Measurements from ENCODE around the gene JPH2. TPM values are rescaled to one million over a fixed set of nuclear protein-coding genes. Genes with fewer than 3 reads are reported as not detected.

JPH2 gene
- total RNA-seq, 1 donor from 2014 or later: 18.5 TPM

- peaks cover 5% of the 10 kb centered on the region for H3K4me1 Mint-ChIP-seq (ENCODE audit: low read depth, unreplicated experiment)
- H3K4me1 ChIP-seq (ENCODE audit: insufficient read depth, low read length): peaks cover 6% of the 10 kb centered on the region
- no peak overlapping the region for H3K4me2 ChIP-seq (ENCODE audit: low read length)
- H3K27me3 ChIP-seq (ENCODE audit: insufficient read depth, low read length): no peaks in the 10 kb centered on the region
- no peaks in the 10 kb centered on the region for H4K20me1 ChIP-seq (ENCODE audit: insufficient read depth, low read length)
- no peak overlapping the region for H3K27ac ChIP-seq (ENCODE audit: low read depth, low read length)
- peaks cover 33% of the 10 kb centered on the region for H3K27me3 Mint-ChIP-seq (ENCODE audit: low read depth, unreplicated experiment)
- H3K36me3 Mint-ChIP-seq (ENCODE audit: low read depth, unreplicated experiment): no peaks in the 10 kb centered on the region
- H3K27ac Mint-ChIP-seq (ENCODE audit: unreplicated experiment): no peak overlapping the region
- H3K9me3 Mint-ChIP-seq (ENCODE audit: unreplicated experiment): no peaks in the 10 kb centered on the region
- H3K79me2 ChIP-seq (ENCODE audit: insufficient read depth, low read length): no peaks in the 10 kb centered on the region
- no peak overlapping the region for H3K4me3 Mint-ChIP-seq (ENCODE audit: unreplicated experiment)
- TF ChIP-seq CTCF (IDR thresholded peaks at IDR 0.05; ENCODE audit: insufficient read depth, low read depth, low read length) (no peak), EZH2 (IDR thresholded peaks at IDR 0.05; ENCODE audit: insufficient read depth, low read length) (no peak)
- DNase-seq (ENCODE audit: low read depth) (no peak), FAIRE-seq (no peak)
- H2AFZ ChIP-seq (ENCODE audit: low read depth, low read length): no peak overlapping the region
- no peaks in the 10 kb centered on the region for H3K9me3 ChIP-seq (ENCODE audit: insufficient read depth, low read depth, low read length)
- H3K36me3 ChIP-seq (ENCODE audit: insufficient read depth, low read length): no peaks in the 10 kb centered on the region
- no peak overlapping the region for H3K4me3 ChIP-seq (ENCODE audit: insufficient read depth, low read depth, low read length)
- H3K9ac ChIP-seq (ENCODE audit: low read length): no peak overlapping the region
Measured at GRCh38 chr20:44071057-44071456, 115.9 kb downstream of the JPH2 start.

- no peak overlapping the region for H3K4me3 Mint-ChIP-seq (ENCODE audit: unreplicated experiment)
- FAIRE-seq (no peak), DNase-seq (ENCODE audit: low read depth) (no peak)
- no peaks in the 10 kb centered on the region for H3K27me3 ChIP-seq (ENCODE audit: insufficient read depth, low read length)
- no peak overlapping the region for H3K9ac ChIP-seq (ENCODE audit: low read length)
- H3K27ac Mint-ChIP-seq (ENCODE audit: unreplicated experiment): no peak overlapping the region
- H4K20me1 ChIP-seq (ENCODE audit: insufficient read depth, low read length): no peaks in the 10 kb centered on the region
- H2AFZ ChIP-seq (ENCODE audit: low read depth, low read length): no peak overlapping the region
- no peak for TF ChIP-seq CTCF (IDR thresholded peaks at IDR 0.05; ENCODE audit: insufficient read depth, low read depth, low read length)
- TF ChIP-seq EZH2 (IDR thresholded peaks at IDR 0.05; ENCODE audit: insufficient read depth, low read length): no peak
- no peak overlapping the region for H3K4me3 ChIP-seq (ENCODE audit: insufficient read depth, low read depth, low read length)
- H3K4me2 ChIP-seq (ENCODE audit: low read length): no peak overlapping the region
- H3K36me3 Mint-ChIP-seq (ENCODE audit: low read depth, unreplicated experiment): no peaks in the 10 kb centered on the region
- peaks cover 32% of the 10 kb centered on the region for H3K27me3 Mint-ChIP-seq (ENCODE audit: low read depth, unreplicated experiment)
- no peaks in the 10 kb centered on the region for H3K9me3 Mint-ChIP-seq (ENCODE audit: unreplicated experiment)
- peaks cover 5% of the 10 kb centered on the region for H3K4me1 Mint-ChIP-seq (ENCODE audit: low read depth, unreplicated experiment)
- H3K36me3 ChIP-seq (ENCODE audit: insufficient read depth, low read length): no peaks in the 10 kb centered on the region
- no peaks in the 10 kb centered on the region for H3K79me2 ChIP-seq (ENCODE audit: insufficient read depth, low read length)
- no peaks in the 10 kb centered on the region for H3K9me3 ChIP-seq (ENCODE audit: insufficient read depth, low read depth, low read length)
- peaks cover 6% of the 10 kb centered on the region for H3K4me1 ChIP-seq (ENCODE audit: insufficient read depth, low read length)
- H3K27ac ChIP-seq (ENCODE audit: low read depth, low read length): no peak overlapping the region
Measured at GRCh38 chr20:44070139-44070900, 116.7 kb downstream of the JPH2 start.
